ENCODE results near the gene DCUN1D4.

Gene DCUN1D4

GRCh38 chr4:51895158-51895557, 52.2 kb downstream of the DCUN1D4 start:
- peak; percentile 29 for DNase-seq (ENCODE audit: low spot score)
- no peak for TF ChIP-seq CTCF (IDR thresholded peaks at IDR 0.05; ENCODE audit: extremely low read depth, missing control alignments)

DNA sequence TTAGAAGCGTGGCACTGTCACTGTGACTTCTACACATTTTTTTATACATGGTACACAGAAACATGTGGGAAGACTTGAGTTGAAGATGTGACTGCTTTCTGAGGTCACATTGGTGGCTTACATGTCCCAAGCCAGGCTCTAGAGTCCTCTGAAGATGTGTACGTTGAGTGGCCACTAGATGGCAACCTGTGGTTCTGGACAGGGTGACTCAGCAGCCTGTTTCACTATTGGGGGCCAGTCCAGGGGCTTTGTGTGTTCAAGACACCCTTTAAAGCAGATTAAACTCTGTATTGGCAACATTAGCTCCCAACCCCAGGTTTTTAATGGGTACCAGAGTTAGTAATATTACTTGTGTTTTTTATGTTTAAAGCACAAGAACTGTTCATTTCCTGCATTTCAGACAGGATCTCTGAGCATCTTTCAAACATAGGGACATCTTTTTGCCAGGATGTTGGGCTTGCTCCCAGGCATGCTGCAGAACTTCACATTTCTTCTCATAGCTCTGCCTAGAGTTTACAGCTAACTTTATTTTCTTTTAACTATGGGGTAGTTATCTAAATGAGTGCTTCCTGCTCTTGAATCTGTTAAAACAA, 53.0 kb downstream of the DCUN1D4 start:
- DNase-seq (ENCODE audit: low spot score) = peak; percentile 70
- TF ChIP-seq CTCF (IDR thresholded peaks at IDR 0.05; ENCODE audit: extremely low read depth, missing control alignments) = peak; percentile 69

DNA sequence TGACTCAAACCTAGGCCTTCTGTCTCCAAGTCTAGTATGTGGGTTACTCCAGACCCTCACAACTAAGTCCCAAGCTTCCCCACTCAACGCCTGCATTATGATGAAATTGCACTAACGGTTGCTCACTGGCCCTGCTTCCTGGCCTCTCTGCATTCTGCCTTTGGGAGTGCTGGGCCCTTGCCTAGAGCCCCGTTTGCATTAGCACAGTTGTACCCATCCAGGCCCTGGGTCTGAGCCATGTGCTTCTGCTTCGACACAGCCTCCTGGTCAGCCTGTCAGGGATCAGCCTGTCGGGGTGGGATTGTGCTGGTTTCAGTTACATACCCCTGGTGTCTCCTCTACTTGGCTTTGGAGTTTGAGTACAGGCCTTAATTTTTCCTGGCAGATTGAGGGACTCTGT, 58.4 kb downstream of the DCUN1D4 start:
- DNase-seq (ENCODE audit: low spot score) = no peak
- no peak for TF ChIP-seq CTCF (IDR thresholded peaks at IDR 0.05; ENCODE audit: extremely low read depth, missing control alignments)

GRCh38 chr4:51906167-51906958, 63.4 kb downstream of the DCUN1D4 start:
- no peak for TF ChIP-seq CTCF (IDR thresholded peaks at IDR 0.05; ENCODE audit: extremely low read depth, missing control alignments)
- DNase-seq (ENCODE audit: low spot score) = peak; percentile 34

GRCh38 chr4:51907006-51907669, 64.2 kb downstream of the DCUN1D4 start:
- TF ChIP-seq CTCF (IDR thresholded peaks at IDR 0.05; ENCODE audit: extremely low read depth, missing control alignments) = no peak
- DNase-seq (ENCODE audit: low spot score) = no peak

DNA sequence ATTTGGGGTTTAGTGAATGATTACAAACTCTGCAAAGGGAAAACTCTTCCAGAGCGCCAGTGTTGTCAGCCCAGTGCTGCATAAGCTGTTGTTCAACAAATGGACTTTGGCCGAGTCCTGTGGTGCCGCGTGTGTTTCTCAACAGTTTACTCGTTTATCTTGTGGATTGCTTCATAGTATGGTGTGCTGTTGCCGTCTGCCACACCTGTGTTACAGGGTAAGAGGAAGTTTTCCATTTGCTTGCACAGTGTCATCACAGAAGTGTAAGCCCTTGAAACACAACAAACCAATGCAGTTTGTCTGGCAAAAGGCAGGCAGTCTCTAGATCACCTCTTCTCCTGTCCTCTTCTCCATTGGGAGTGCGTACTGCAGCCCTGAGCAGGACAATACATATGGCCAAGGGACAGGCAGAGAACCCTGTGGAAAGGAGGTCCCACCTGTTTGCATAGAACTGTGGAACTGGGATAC, 66.3 kb downstream of the DCUN1D4 start:
- no peak for DNase-seq (ENCODE audit: low spot score)
- TF ChIP-seq CTCF (IDR thresholded peaks at IDR 0.05; ENCODE audit: extremely low read depth, missing control alignments) = no peak

GRCh38 chr4:51918251-51918650, 75.3 kb downstream of the DCUN1D4 start:
- no peak for TF ChIP-seq CTCF (IDR thresholded peaks at IDR 0.05; ENCODE audit: extremely low read depth, missing control alignments)
- no peak for DNase-seq (ENCODE audit: low spot score)
